Testis (tissue), 2 donors: ENCODE measurements around the gene MN1.

Source experiments
- CTCF ChIP-seq, 3 experiments: fragments of 450-650 bp in 2 of 3; fragments of 200-600 bp in 1 of 3; sonication (generic) in 1 of 3; IDR thresholded peaks; one replicate each; pipeline ENCODE4 v1.5.1; 2016 to 2019; ENCODE audit warnings: antibody characterized with exemption in 3 of 3, mild to moderate bottlenecking in 2 of 3, moderate library complexity in 1 of 3
- POLR2A ChIP-seq: fragments of 450-650 bp; IDR thresholded peaks from one replicate; pipeline ENCODE4 v1.6.1; 2017; ENCODE audit warnings: antibody characterized with exemption, mild to moderate bottlenecking, moderate library complexity

GRCh38 chr22:27785831-27786230, 15.7 kb downstream of the MN1 start:
- TF ChIP-seq CTCF (IDR thresholded peaks at IDR 0.05) = no peak
- TF ChIP-seq POLR2A = no peak
